Adrenal gland (tissue), 5 donors: ENCODE measurements around the gene PEX1.

Experiments
- CTCF ChIP-seq, 6 experiments: fragments of 450-650 bp in 4 of 6; fragments of 200-600 bp in 2 of 6; sonication (generic) in 1 of 6; IDR thresholded peaks; 1 replicate in 5 of 6; 2 replicates in 1 of 6; pipeline versions ENCODE4 v1.5.1 to v1.8.0; 2016 to 2021; ENCODE audit warnings: antibody characterized with exemption in 6 of 6, mild to moderate bottlenecking in 2 of 6, moderate library complexity in 1 of 6
- POLR2A ChIP-seq, 2 donors: fragments of 450-650 bp; IDR thresholded peaks; one replicate each; pipeline ENCODE4 v1.6.1; 2017; ENCODE audit warnings: antibody characterized with exemption in 2 of 2, mild to moderate bottlenecking in 2 of 2, moderate library complexity in 1 of 2
- donor health status: DM: no; HTN: no; CAD: no.

GRCh38 chr7:92446869-92447344 is 81.4 kb downstream of the PEX1 start:
- peak in 1 of 6 experiments; percentile 96 for TF ChIP-seq CTCF (IDR thresholded peaks at IDR 0.05)
- TF ChIP-seq POLR2A (IDR thresholded peaks at IDR 0.05) = no peak
